ENCODE results near the gene NEK1. TPM values are rescaled to one million over a fixed set of nuclear protein-coding genes. Genes with fewer than 3 reads are reported as not detected.

Gene NEK1
- total RNA-seq, 1 experiment from 2014 or later, result 12.3 TPM

DNA sequence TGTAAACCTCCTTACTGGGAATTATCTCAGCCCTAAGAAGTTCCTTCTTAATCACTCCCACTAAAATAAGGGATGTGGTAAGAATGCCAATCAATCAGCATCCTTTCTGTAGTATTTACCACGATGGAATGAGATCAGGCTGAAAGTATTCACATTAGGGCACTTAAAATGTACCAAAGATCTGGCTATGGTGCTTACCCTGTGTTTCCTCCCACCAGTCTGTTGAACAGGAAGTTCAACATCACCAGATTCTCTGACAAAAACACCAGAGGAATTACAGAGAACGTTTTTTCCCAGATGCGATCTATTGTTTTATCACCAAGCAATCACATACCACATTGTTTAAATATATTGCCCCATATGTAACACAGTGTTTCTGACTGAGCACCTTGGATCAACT lies 5.9 kb upstream of the NEK1 start:
- Histone ChIP-seq H3K18ac (ENCODE audit: insufficient read length, low read depth, low read length) (no peak overlapping the region), H3K79me2 (ENCODE audit: insufficient read depth, low read length) (peaks cover 9% of the 10 kb centered on the region; the same call in 1 of the 2 replicates), H2BK5ac (ENCODE audit: insufficient read length, low read length) (no peak overlapping the region), H2BK15ac (ENCODE audit: low read depth, low read length) (no peak overlapping the region), H3T11ph (ENCODE audit: low read length) (no peak overlapping the region), H3K27me3 (ENCODE audit: insufficient read depth, low read length) (no peaks in the 10 kb centered on the region), H3K23me2 (ENCODE audit: insufficient read length, low read depth, low read length, poor library complexity, severe bottlenecking) (peaks cover 12% of the 10 kb centered on the region), H3K23ac (ENCODE audit: insufficient read length, low read depth, low read length) (no peak overlapping the region), H2AK5ac (ENCODE audit: insufficient read length, low read length) (no peak overlapping the region), H3K79me1 (ENCODE audit: insufficient read depth, low read depth, low read length, poor library complexity, severe bottlenecking) (no peaks in the 10 kb centered on the region), H3K9ac (ENCODE audit: extremely low read depth, insufficient read length, low read length) (no peak overlapping the region), H3K4me2 (ENCODE audit: insufficient read depth, insufficient read length, low read length) (no peak overlapping the region), H2BK20ac (ENCODE audit: low read depth, low read length, poor library complexity, severe bottlenecking) (no peak overlapping the region), H3K14ac (ENCODE audit: insufficient read depth, low read length) (no peak overlapping the region), H2BK12ac (ENCODE audit: insufficient read length, low read depth, low read length) (no peak overlapping the region), H2AFZ (ENCODE audit: low read length) (no peak overlapping the region), H3K4me1 (ENCODE audit: insufficient read depth, low read length) (0 out of 2 replicates have a peak, but pooled peaks cover 3% of the 10 kb centered on the region), H3K9me3 (ENCODE audit: control insufficient read depth, low read depth, low read length) (no peaks in the 10 kb centered on the region), H3K4ac (ENCODE audit: low read depth, low read length) (no peak overlapping the region), H4K8ac (replicated peaks; ENCODE audit: insufficient read length, low read depth, low read length) (no peak overlapping the region), H4K20me1 (ENCODE audit: control insufficient read depth, insufficient read depth, insufficient read length) (no peaks in the 10 kb centered on the region), H3K56ac (ENCODE audit: insufficient read length, low read depth, low read length) (no peak overlapping the region), H2BK120ac (ENCODE audit: low read depth, low read length, poor library complexity, severe bottlenecking) (no peak overlapping the region), H4K5ac (ENCODE audit: insufficient read length, low read depth, low read length) (no peak overlapping the region), H3K27ac (ENCODE audit: insufficient read length, low read depth, low read length) (no peak overlapping the region), H4K91ac (ENCODE audit: insufficient read length, low read depth, low read length) (no peak overlapping the region)
- DNase-seq, result no peak
- no peaks in the 10 kb centered on the region for H3K36me3 Mint-ChIP-seq (ENCODE audit: insufficient read depth in 1 of 3, low read depth in 3 of 3)
- H3K4me3 Mint-ChIP-seq, result no peak overlapping the region
- H3K9me3 Mint-ChIP-seq, result no peaks in the 10 kb centered on the region; a peak in 2 of 5 replicates
- no peaks in the 10 kb centered on the region for H3K27me3 Mint-ChIP-seq (ENCODE audit: low read depth)
- TF ChIP-seq, protein P1, sequence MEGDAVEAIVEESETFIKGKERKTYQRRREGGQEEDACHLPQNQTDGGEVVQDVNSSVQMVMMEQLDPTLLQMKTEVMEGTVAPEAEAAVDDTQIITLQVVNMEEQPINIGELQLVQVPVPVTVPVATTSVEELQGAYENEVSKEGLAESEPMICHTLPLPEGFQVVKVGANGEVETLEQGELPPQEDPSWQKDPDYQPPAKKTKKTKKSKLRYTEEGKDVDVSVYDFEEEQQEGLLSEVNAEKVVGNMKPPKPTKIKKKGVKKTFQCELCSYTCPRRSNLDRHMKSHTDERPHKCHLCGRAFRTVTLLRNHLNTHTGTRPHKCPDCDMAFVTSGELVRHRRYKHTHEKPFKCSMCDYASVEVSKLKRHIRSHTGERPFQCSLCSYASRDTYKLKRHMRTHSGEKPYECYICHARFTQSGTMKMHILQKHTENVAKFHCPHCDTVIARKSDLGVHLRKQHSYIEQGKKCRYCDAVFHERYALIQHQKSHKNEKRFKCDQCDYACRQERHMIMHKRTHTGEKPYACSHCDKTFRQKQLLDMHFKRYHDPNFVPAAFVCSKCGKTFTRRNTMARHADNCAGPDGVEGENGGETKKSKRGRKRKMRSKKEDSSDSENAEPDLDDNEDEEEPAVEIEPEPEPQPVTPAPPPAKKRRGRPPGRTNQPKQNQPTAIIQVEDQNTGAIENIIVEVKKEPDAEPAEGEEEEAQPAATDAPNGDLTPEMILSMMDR (conservative IDR thresholded peaks at IDR 0.05), result no peak
- peaks cover 15 to 21% of the 10 kb centered on the region in 2 experiments for H3K4me1 Mint-ChIP-seq
- no CpG with 5 or more reads among the region's 3 CpGs for WGBS (ENCODE audit: extremely low coverage, insufficient read length, low lambda C conversion rate)
- no peak overlapping the region for H3K27ac Mint-ChIP-seq

All from H9 (cell line).